ENCODE data around the gene AGXT. TPM values are rescaled to one million over a fixed set of nuclear protein-coding genes. Genes with fewer than 3 reads are reported as not detected.

The AGXT gene
- total RNA-seq, 3 donors from 2014 or later, result under 0.01 TPM; not detected in 2

- no peak for DNase-seq (ENCODE audit: low spot score in 2 of 2)
- H3K36me3 ChIP-seq, result no peaks in the 10 kb centered on the region
- no peak overlapping the region for H3K27ac ChIP-seq
- no peak for TF ChIP-seq POLR2AphosphoS5 (IDR thresholded peaks at IDR 0.05)
- TF ChIP-seq POLR2A (IDR thresholded peaks at IDR 0.05), result no peak
- TF ChIP-seq, protein P1, sequence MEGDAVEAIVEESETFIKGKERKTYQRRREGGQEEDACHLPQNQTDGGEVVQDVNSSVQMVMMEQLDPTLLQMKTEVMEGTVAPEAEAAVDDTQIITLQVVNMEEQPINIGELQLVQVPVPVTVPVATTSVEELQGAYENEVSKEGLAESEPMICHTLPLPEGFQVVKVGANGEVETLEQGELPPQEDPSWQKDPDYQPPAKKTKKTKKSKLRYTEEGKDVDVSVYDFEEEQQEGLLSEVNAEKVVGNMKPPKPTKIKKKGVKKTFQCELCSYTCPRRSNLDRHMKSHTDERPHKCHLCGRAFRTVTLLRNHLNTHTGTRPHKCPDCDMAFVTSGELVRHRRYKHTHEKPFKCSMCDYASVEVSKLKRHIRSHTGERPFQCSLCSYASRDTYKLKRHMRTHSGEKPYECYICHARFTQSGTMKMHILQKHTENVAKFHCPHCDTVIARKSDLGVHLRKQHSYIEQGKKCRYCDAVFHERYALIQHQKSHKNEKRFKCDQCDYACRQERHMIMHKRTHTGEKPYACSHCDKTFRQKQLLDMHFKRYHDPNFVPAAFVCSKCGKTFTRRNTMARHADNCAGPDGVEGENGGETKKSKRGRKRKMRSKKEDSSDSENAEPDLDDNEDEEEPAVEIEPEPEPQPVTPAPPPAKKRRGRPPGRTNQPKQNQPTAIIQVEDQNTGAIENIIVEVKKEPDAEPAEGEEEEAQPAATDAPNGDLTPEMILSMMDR (IDR thresholded peaks at IDR 0.05), result no peak
- intact Hi-C loops (cut with DNase I; ENCODE audit: low total_unique reads), result no loop called here
- H3K4me1 ChIP-seq, result no peaks in the 10 kb centered on the region
- no peak overlapping the region for H3K4me3 ChIP-seq
- no peaks in the 10 kb centered on the region for H3K27me3 ChIP-seq
- H3K9me3 ChIP-seq, result no peaks in the 10 kb centered on the region
Observed at GRCh38 chr2:240899468-240899865, 30.8 kb downstream of the AGXT start.

GRCh38 chr2:240900141-240900860 lies 31.7 kb downstream of the AGXT start:
- no peaks in the 10 kb centered on the region for H3K36me3 ChIP-seq
- no peaks in the 10 kb centered on the region for H3K4me1 ChIP-seq
- no peak for DNase-seq (ENCODE audit: low spot score in 2 of 2)
- TF ChIP-seq POLR2A (IDR thresholded peaks at IDR 0.05), result no peak
- TF ChIP-seq, protein P1 (IDR thresholded peaks at IDR 0.05), result no peak
- TF ChIP-seq POLR2AphosphoS5 (IDR thresholded peaks at IDR 0.05), result no peak
- H3K27ac ChIP-seq, result no peak overlapping the region
- no peak overlapping the region for H3K4me3 ChIP-seq
- no peaks in the 10 kb centered on the region for H3K9me3 ChIP-seq
- intact Hi-C loops (cut with DNase I; ENCODE audit: low total_unique reads), result no loop called here
- H3K27me3 ChIP-seq, result no peaks in the 10 kb centered on the region

- Histone ChIP-seq H3K27ac (no peak overlapping the region), H3K27me3 (peaks cover 0 to 6% of the 10 kb centered on the region in 2 donors), H3K4me3 (no peak overlapping the region), H3K4me1 (no peaks in the 10 kb centered on the region), H3K9me3 (no peaks in the 10 kb centered on the region), H3K36me3 (no peaks in the 10 kb centered on the region)
- intact Hi-C loops (cut with DNase I; ENCODE audit: low total_unique reads), result no loop called here
- TF ChIP-seq, protein P1 (IDR thresholded peaks at IDR 0.05), result no peak
- no peak for TF ChIP-seq POLR2A (IDR thresholded peaks at IDR 0.05)
- no peak for TF ChIP-seq POLR2AphosphoS5 (IDR thresholded peaks at IDR 0.05)
- DNase-seq (ENCODE audit: low spot score in 2 of 2), result no peak
Observed at GRCh38 chr2:240901986-240902614, 33.5 kb downstream of the AGXT start.

- Histone ChIP-seq H3K4me1 (no peaks in the 10 kb centered on the region), H3K27ac (no peak overlapping the region), H3K36me3 (no peaks in the 10 kb centered on the region), H3K9me3 (no peaks in the 10 kb centered on the region), H3K4me3 (no peak overlapping the region), H3K27me3 (peaks cover 0 to 10% of the 10 kb centered on the region in 2 donors)
- intact Hi-C loops (cut with DNase I; ENCODE audit: low total_unique reads), result no loop called here
- TF ChIP-seq, protein P1 (IDR thresholded peaks at IDR 0.05), result no peak
- TF ChIP-seq POLR2AphosphoS5 (IDR thresholded peaks at IDR 0.05) (no peak), POLR2A (IDR thresholded peaks at IDR 0.05) (no peak)
- no peak for DNase-seq (ENCODE audit: low spot score in 2 of 2)
Observed at GRCh38 chr2:240902615-240903041, 34.0 kb downstream of the AGXT start.
